Measurements from ENCODE around the gene P2RX5. TPM values are rescaled to one million over a fixed set of nuclear protein-coding genes. Genes with fewer than 3 reads are reported as not detected.

P2RX5 gene
- total and polyA plus RNA-seq, 10 of the 15 experiments (the other 5 are each of a cell fraction or from before 2014, with no cell fraction given), result 6.9 to 28.8 (median 19.5) TPM

- in situ Hi-C loops (cut with MboI) (no loop called here), intact Hi-C loops (cut with micrococcal nuclease; ENCODE audit: unreplicated experiment) (loop anchor here (10.0 kb wide), 1 partner anchor 111 kb away; the partner anchor contains the start of gene TRPV3)
- ATAC-seq (no peak), FAIRE-seq (no peak), DNase-seq (ENCODE audit: low read depth, low spot score) (no peak)
- Histone ChIP-seq H4K20me1 (ENCODE audit: control insufficient read depth, insufficient read depth) (no peaks in the 10 kb centered on the region), H3K36me3 (ENCODE audit: control insufficient read depth in 2 of 2, insufficient read depth in 2 of 2, low read length in 1 of 2) (no peaks in the 10 kb centered on the region), H3K27ac (ENCODE audit: control insufficient read depth, insufficient read depth) (no peak overlapping the region), H3K9me3 (replicated peaks; ENCODE audit: control insufficient read depth, insufficient read depth, low read length) (no peaks in the 10 kb centered on the region), H3K79me2 (ENCODE audit: control insufficient read depth, insufficient read depth, low read length) (peaks cover 20% of the 10 kb centered on the region), H3K4me2 (ENCODE audit: control insufficient read depth, insufficient read depth) (no peak overlapping the region), H3K4me3 (no peak overlapping the region), H2AFZ (ENCODE audit: control insufficient read depth, low read depth, low read length) (no peak overlapping the region), H3K9ac (ENCODE audit: control insufficient read depth, insufficient read depth, low read length) (no peak overlapping the region), H3K4me1 (ENCODE audit: control insufficient read depth, insufficient read depth, low read length) (peaks cover 8% of the 10 kb centered on the region), H3K27me3 (replicated peaks in 1 of 2; ENCODE audit: control insufficient read depth in 2 of 2, insufficient read depth in 2 of 2, low read length in 1 of 2) (no peaks in the 10 kb centered on the region)
- TSS peak; percentile 37 for BruUV-seq (replicated peaks)
- TF ChIP-seq FOXK2 (IDR thresholded peaks at IDR 0.05) (no peak), SPI1 (IDR thresholded peaks at IDR 0.05; ENCODE audit: borderline replicate concordance, insufficient read depth, low read depth, low read length) (no peak), IRF3 (IDR thresholded peaks at IDR 0.05) (no peak), KLF5 (IDR thresholded peaks at IDR 0.05; ENCODE audit: partially characterized antibody) (no peak), ATF3 (IDR thresholded peaks at IDR 0.05; ENCODE audit: borderline replicate concordance, extremely low read depth, low read depth, low read length) (no peak), RB1 (IDR thresholded peaks at IDR 0.05; ENCODE audit: borderline replicate concordance) (no peak), ZNF687 (IDR thresholded peaks at IDR 0.05) (no peak), JUND (IDR thresholded peaks at IDR 0.05; ENCODE audit: low read depth, low read length) (no peak), TAF1 (IDR thresholded peaks at IDR 0.05; ENCODE audit: borderline replicate concordance, low read depth, low read length) (no peak), RBBP5 (conservative IDR thresholded peaks at IDR 0.05) (no peak), E2F8 (IDR thresholded peaks at IDR 0.05; ENCODE audit: low read depth, partially characterized antibody) (no peak), IKZF1 (conservative IDR thresholded peaks at IDR 0.05) (no peak), BCL3 (IDR thresholded peaks at IDR 0.05; ENCODE audit: borderline replicate concordance, insufficient read depth, low read depth, low read length, poor library complexity, severe bottlenecking) (no peak)
- WGBS (ENCODE audit: insufficient coverage, insufficient replicate concordance, low lambda C conversion rate, missing lambda C conversion rate), result 48% methylated on average over 5 of the region's 5 CpGs
- ChIA-PET RAD21 (ENCODE audit: unreplicated experiment) (no interaction called here), CTCF (no interaction called here), POLR2A (interaction anchor here (2.1 kb wide), 1 partner anchor 30 kb away, joined by 11 read pairs; the partner anchor contains the start of genes CTNS and SHPK), SMC1A (ENCODE audit: uncharacterized antibody, unreplicated experiment) (no interaction called here)
Measured at GRCh38 chr17:3665834-3666233, 30.1 kb downstream of the P2RX5 start.
